A673 (cell line): ENCODE measurements around the gene NMU.

Experiments used
- CTCF ChIP-seq: fragments of 300-800, 200-600 bp; sonication (generic); conservative IDR thresholded peaks from 2 replicates; pipeline ENCODE4 v1.5.1; 2017; ENCODE audit warnings: low read depth, mild to moderate bottlenecking, antibody characterized with exemption, low read length, moderate library complexity, mixed read lengths
- EZH2 ChIP-seq: fragments of 200-600 bp; sonication (generic); IDR thresholded peaks from 2 replicates; pipeline ENCODE4 v1.6.1; 2017; ENCODE audit warnings: borderline replicate concordance, low read depth, mild to moderate bottlenecking, mixed read lengths, antibody characterized with exemption, low read length; ENCODE audit not compliant: poor library complexity, severe bottlenecking

GRCh38 chr4:55561889-55562288, 74.2 kb downstream of the NMU start:
- TF ChIP-seq CTCF (no peak), EZH2 (no peak)
